GM20000 (cell line): ENCODE results near the gene RNF207.
"Not testable (repeated sequence)": the region's sequence is repeated elsewhere in the genome, so short reads cannot be mapped to it uniquely, and the experiment has no call there.

ENCODE experiments used
- DNase-seq: peaks from one replicate; pipeline ENCODE4 v3.0.0; 2012; ENCODE audit warnings: low spot score
- TF ChIP-seq, protein P1 (sequence below): IDR thresholded peaks from 2 replicates; pipeline ENCODE4 v1.5.1; 2012; ENCODE audit warnings: mild to moderate bottlenecking, control low read depth; ENCODE audit errors: extremely low read depth, missing control alignments

RNF207 gene

DNA sequence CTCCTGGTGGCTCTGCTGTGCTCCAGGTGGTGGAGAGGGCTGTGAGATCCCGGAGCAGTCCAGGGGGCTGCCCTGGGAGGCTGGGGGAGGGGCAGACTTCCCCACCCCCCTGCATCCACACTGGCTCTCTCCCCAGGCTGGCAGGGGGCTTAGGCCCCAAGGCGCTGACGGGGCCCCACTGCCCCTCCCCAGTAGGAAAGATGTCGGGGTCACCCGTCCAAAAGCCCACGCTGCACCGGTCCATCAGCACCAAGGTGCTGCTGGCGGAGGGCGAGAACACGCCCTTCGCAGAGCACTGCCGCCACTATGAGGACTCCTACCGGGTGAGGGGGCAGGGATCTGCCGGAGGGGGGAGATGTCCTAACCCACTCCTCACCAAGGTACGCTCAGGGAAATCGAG lies 5.8 kb downstream of the RNF207 start:
- TF ChIP-seq, protein P1, sequence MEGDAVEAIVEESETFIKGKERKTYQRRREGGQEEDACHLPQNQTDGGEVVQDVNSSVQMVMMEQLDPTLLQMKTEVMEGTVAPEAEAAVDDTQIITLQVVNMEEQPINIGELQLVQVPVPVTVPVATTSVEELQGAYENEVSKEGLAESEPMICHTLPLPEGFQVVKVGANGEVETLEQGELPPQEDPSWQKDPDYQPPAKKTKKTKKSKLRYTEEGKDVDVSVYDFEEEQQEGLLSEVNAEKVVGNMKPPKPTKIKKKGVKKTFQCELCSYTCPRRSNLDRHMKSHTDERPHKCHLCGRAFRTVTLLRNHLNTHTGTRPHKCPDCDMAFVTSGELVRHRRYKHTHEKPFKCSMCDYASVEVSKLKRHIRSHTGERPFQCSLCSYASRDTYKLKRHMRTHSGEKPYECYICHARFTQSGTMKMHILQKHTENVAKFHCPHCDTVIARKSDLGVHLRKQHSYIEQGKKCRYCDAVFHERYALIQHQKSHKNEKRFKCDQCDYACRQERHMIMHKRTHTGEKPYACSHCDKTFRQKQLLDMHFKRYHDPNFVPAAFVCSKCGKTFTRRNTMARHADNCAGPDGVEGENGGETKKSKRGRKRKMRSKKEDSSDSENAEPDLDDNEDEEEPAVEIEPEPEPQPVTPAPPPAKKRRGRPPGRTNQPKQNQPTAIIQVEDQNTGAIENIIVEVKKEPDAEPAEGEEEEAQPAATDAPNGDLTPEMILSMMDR, result no peak
- DNase-seq, result no peak

DNA sequence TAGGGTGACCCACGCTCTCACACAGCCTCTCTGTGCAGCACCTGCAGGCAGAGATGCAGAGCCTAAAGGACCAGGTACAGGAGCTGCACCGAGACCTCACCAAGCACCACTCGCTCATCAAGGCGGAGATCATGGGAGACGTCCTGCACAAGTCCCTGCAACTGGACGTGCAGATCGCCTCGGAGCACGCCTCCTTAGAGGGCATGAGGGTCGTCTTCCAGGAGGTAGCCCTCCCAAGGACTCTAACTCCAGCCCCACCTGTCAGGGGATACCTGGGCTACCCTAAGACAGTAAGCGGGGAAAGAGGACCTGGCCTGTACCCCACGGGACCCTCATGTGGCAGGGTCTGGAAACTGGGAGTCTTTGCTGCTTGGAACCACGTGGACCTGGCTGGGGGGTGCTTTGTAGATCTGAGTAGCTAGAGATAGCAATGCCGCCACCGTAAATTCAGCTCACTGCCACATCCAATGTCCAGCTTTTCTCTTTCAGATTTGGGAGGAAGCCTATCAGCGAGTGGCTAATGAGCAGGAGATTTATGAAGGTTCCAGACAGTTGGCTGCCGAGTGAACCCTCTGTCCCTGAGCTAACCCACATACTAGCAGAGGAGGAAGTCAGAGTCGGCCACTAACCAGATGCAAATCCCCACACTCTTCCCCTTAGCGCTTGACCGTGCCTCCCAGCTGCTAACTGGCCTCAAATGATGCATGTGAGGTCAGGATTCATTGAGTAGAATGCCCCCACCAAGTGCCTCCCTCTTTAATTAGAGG lies 6.5 kb downstream of the RNF207 start:
- peak; percentile 61 for DNase-seq
- TF ChIP-seq, protein P1, result no peak

DNA sequence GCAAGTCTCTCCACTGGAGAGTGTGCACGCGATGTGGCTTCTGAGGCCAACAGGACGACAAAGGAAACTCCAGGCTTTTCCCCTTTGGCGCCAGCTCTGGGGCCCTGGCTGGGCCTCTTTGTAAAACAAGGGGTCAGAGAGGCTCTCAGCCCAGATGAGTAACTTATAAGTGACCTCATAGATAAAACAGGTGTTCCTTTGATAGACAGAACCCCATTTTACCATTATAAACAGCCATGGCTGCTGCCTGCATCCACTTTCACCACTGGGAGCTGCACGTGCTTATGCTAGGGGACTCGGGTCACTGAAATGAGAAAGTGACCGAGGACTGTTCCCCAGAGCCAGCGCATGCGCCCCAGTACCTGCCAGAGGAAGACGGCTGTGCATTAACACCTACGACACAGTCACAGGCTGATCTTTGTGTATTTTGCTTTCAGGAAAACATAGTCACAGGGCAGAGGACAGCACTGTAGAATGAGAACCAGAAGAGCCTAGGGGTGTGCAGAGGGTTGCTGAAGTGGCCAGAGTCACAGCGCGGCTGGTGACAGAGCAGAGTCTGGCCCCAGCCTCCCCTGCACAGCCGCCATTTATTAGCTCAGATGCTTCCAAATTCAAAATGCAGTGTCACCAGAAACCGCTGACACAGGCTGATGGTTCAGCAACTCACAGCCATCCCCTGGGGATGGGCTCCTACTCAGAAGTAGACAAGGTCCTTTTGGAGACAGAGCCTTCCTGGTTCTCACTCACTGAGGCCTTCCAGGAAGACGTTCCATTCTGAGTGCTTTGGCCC lies 12.7 kb downstream of the RNF207 start:
- DNase-seq, result no peak
- TF ChIP-seq, protein P1, result no peak

DNA sequence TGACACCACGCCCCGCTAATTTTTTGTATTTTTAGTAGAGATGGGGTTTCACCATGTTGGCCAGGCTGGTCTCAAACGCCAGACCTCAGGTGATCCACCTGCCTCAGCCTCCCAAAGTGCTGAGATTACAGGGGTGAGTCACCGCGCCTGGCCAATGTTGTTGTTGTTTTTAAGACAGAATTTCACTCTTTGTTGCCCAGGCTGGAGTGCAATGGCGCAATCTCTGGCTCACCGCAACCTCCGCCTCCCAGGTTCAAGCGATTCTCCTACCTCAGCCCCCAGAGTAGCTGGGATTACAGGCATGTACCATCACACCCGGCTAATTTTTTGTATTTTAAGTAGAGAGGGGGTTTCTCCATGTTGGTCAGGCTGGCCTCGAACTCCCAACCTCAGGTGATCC lies 13.7 kb downstream of the RNF207 start:
- DNase-seq, result not testable (repeated sequence)

DNA sequence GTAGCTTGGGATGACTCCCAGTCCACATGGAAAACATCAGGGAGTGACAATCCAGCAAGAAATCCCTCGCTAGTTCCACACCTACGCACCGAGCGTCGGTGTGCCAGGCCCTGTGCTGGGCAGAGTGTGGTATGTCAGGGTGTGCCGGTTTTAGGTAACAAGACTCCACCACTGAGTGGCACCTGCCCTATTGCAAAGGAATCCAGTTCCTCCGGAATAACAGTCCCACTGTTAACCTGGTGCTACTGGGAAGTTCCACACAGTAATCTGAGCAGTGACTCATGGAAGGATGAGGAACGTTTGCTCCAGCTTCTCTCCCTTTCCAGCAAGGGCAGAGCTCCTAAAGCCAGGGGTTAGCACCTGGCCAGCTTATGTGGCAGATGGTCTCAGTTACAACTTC lies 14.3 kb downstream of the RNF207 start:
- TF ChIP-seq, protein P1, result no peak
- no peak for DNase-seq

DNA sequence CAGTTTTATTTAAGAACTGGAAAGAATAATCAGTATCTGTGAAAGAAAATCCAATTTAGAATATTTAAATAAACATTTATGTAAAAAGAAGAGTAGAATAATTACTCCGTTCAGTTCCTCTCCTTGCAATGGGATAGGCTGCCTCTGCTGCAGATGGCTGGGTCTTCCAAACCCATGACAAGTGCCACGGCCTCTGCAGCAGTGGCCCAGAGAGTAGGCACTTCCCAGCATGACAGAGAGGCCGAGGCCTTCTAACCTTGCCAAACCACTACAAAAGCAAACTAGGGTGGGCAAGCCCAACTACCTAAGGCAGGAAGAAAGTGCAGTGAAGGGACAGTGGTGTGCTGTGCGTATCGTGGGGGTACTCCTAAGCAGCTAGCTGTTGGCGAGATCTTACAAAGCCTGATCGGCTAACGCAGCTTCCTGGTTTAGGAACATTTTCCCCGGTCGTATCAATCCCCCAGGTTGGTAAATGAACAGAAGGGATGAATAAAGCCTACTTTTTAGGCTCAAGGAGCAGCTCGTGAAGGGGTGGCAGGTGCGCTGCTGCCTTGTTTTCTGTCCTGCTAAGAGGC lies 15.4 kb downstream of the RNF207 start:
- TF ChIP-seq, protein P1, result no peak
- DNase-seq, result no peak

DNA sequence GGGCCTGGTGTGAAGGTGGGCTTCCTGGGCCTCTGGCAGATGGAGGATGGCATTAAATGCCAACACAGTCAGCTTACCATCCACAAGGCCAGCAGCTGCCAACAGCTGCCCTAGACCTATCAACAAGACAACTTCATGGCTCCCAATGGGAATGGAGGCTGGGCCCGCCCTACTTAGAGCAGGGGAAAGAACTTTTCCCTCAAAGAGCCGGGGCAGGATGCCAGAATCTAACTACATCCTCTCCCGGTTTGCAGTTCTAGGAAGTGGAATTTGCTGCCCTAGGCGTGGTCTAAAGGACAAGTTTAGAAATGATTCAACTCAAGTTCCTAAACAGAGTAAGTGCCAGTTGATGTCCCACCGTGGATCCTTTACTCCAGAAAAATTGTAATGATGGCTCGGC lies 16.7 kb downstream of the RNF207 start:
- no peak for DNase-seq

More for the DNA sequence above, 16.7 kb downstream of the RNF207 start:
- TF ChIP-seq, protein P1, result no peak
